Colonic mucosa (tissue), 4 donors: ENCODE data around the gene HECTD4. TPM values are rescaled to one million over a fixed set of nuclear protein-coding genes. Genes with fewer than 3 reads are reported as not detected.

Experiments used
- DNase-seq: peaks from one replicate; pipeline ENCODE4 v3.0.0-alpha.2; 2020
- H3K27ac ChIP-seq: fragments of 200-600 bp; one replicate; pipeline ENCODE4 v1.8.0; 2021
- H3K27me3 ChIP-seq: fragments of 200-600 bp; one replicate; pipeline ENCODE4 v1.8.0; 2021
- H3K36me3 ChIP-seq: fragments of 200-600 bp; one replicate; pipeline ENCODE4 v1.8.0; 2021
- H3K4me1 ChIP-seq: fragments of 200-600 bp; one replicate; pipeline ENCODE4 v1.8.0; 2021; ENCODE audit warnings: mild to moderate bottlenecking
- H3K4me3 ChIP-seq: fragments of 200-600 bp; one replicate; pipeline ENCODE4 v1.8.0; 2021
- H3K9ac ChIP-seq, 2 donors: one replicate each; pipeline ENCODE4 v1.7.0; 2013; ENCODE audit warnings: control low read depth in 2 of 2, low read depth in 2 of 2, low read length in 2 of 2
- H3K9me3 ChIP-seq: fragments of 200-600 bp; one replicate; pipeline ENCODE4 v1.8.0; 2021
- CTCF ChIP-seq: fragments of 200-600 bp; IDR thresholded peaks from one replicate; pipeline ENCODE4 v1.8.0; 2022; ENCODE audit warnings: antibody characterized with exemption, mild to moderate bottlenecking
- intact Hi-C: fragments of 100-400 bp; cut with DNase I; formaldehyde crosslinking; loops from one replicate; pipeline ENCODE4 v1.14.1; 2022
- total RNA-seq, 2 donors: library from RNA; stranded (reverse); fragmentation: NEBNext Ultra II Directional in 1 of 2; extraction: Animal tissue kit (Norgen Biotek cat#: 25700) in 1 of 2; gene quantifications; one replicate each; pipeline ENCODE4 v1.2.1, GENCODE V29; 2021
- donor health status: healthy.
- donor health status: DM: no; HTN: no; CAD: no.
- donor health status: DM: no; HTN: no; CAD: no.

HECTD4 gene
- total RNA-seq, 2 donors from 2014 or later: 39.6 to 41.7 TPM

- Histone ChIP-seq H3K36me3 (no peaks in the 10 kb centered on the region), H3K4me3 (no peak overlapping the region), H3K9me3 (no peaks in the 10 kb centered on the region), H3K4me1 (no peaks in the 10 kb centered on the region), H3K27ac (no peak overlapping the region), H3K9ac (no peak overlapping the region), H3K27me3 (no peaks in the 10 kb centered on the region)
- no peak for TF ChIP-seq CTCF
- no peak for DNase-seq
- intact Hi-C loops: no loop called here
Observed at GRCh38 chr12:112322882-112323547, 59.2 kb downstream of the HECTD4 start.

GRCh38 chr12:112322441-112322840 is 59.8 kb downstream of the HECTD4 start:
- H3K27ac ChIP-seq: no peak overlapping the region
- H3K36me3 ChIP-seq: no peaks in the 10 kb centered on the region
- no peaks in the 10 kb centered on the region for H3K9me3 ChIP-seq
- H3K27me3 ChIP-seq: no peaks in the 10 kb centered on the region
- no peak overlapping the region for H3K4me3 ChIP-seq
- H3K4me1 ChIP-seq: no peaks in the 10 kb centered on the region
- intact Hi-C loops: no loop called here
- TF ChIP-seq CTCF: no peak
- no peak for DNase-seq
- H3K9ac ChIP-seq: no peak overlapping the region

GRCh38 chr12:112321245-112321644 is 61.0 kb downstream of the HECTD4 start:
- Histone ChIP-seq H3K9ac (no peak overlapping the region), H3K4me1 (no peaks in the 10 kb centered on the region), H3K4me3 (no peak overlapping the region), H3K36me3 (no peaks in the 10 kb centered on the region), H3K27me3 (no peaks in the 10 kb centered on the region), H3K9me3 (no peaks in the 10 kb centered on the region), H3K27ac (no peak overlapping the region)
- no peak for DNase-seq
- no peak for TF ChIP-seq CTCF
- intact Hi-C loops: no loop called here

- Histone ChIP-seq H3K27me3 (no peaks in the 10 kb centered on the region), H3K27ac (no peak overlapping the region), H3K4me3 (no peak overlapping the region), H3K4me1 (no peaks in the 10 kb centered on the region), H3K9ac (no peak overlapping the region), H3K36me3 (no peaks in the 10 kb centered on the region), H3K9me3 (no peaks in the 10 kb centered on the region)
- no peak for DNase-seq
- intact Hi-C loops: no loop called here
- TF ChIP-seq CTCF: no peak
Observed at GRCh38 chr12:112319395-112319794, 62.8 kb downstream of the HECTD4 start.

GRCh38 chr12:112317481-112317880 is 64.8 kb downstream of the HECTD4 start:
- H3K4me3 ChIP-seq: no peak overlapping the region
- intact Hi-C loops: no loop called here
- no peak for TF ChIP-seq CTCF
- H3K9ac ChIP-seq: no peak overlapping the region
- DNase-seq: no peak
- H3K9me3 ChIP-seq: no peaks in the 10 kb centered on the region
- no peaks in the 10 kb centered on the region for H3K27me3 ChIP-seq
- H3K27ac ChIP-seq: no peak overlapping the region
- H3K36me3 ChIP-seq: no peaks in the 10 kb centered on the region
- H3K4me1 ChIP-seq: no peaks in the 10 kb centered on the region
